GM23248 (cell line): ENCODE measurements around the gene RHOG. TPM values are rescaled to one million over a fixed set of nuclear protein-coding genes. Genes with fewer than 3 reads are reported as not detected.

Experiments
- DNase-seq: peaks from one replicate; pipeline ENCODE4 v3.0.0-alpha.2; 2015
- H2AFZ ChIP-seq: fragments of 200-600 bp; sonication (generic); 2 replicates; pipeline ENCODE4 v1.6.1; 2016; ENCODE audit warnings: antibody characterized with exemption
- H3F3A ChIP-seq: fragments of 200-600 bp; sonication (generic); 2 replicates; pipeline ENCODE4 v1.6.1; 2016; ENCODE audit warnings: mild to moderate bottlenecking, antibody characterized with exemption, mixed run types; ENCODE audit not compliant: insufficient read depth
- H3K27ac ChIP-seq: fragments of 200-600 bp; sonication (generic); 2 replicates; pipeline ENCODE4 v1.5.1; 2016; ENCODE audit warnings: mild to moderate bottlenecking
- H3K27me3 ChIP-seq: fragments of 200-600 bp; sonication (generic); replicated peaks from 2 replicates; pipeline ENCODE4 v1.6.1; 2016; ENCODE audit warnings: mild to moderate bottlenecking; ENCODE audit not compliant: insufficient read depth
- H3K36me3 ChIP-seq: fragments of 200-600 bp; sonication (generic); 2 replicates; pipeline ENCODE4 v1.6.1; 2016; ENCODE audit warnings: low read depth, mild to moderate bottlenecking
- H3K4me1 ChIP-seq: fragments of 200-600 bp; sonication (generic); 2 replicates; pipeline ENCODE4 v1.6.1; 2016; ENCODE audit warnings: mild to moderate bottlenecking; ENCODE audit not compliant: insufficient read depth
- H3K4me2 ChIP-seq: fragments of 200-600 bp; sonication (generic); one replicate; pipeline ENCODE4 v1.6.1; 2016; ENCODE audit warnings: mild to moderate bottlenecking; ENCODE audit not compliant: unreplicated experiment
- H3K4me3 ChIP-seq: fragments of 200-600 bp; sonication (generic); 2 replicates; pipeline ENCODE4 v1.5.1; 2016; ENCODE audit warnings: mild to moderate bottlenecking
- H3K79me2 ChIP-seq: fragments of 200-600 bp; sonication (generic); 2 replicates; pipeline ENCODE4 v1.6.1; 2016; ENCODE audit warnings: mild to moderate bottlenecking; ENCODE audit not compliant: insufficient read depth
- H3K9ac ChIP-seq: fragments of 200-600 bp; sonication (generic); 2 replicates; pipeline ENCODE4 v1.6.1; 2016; ENCODE audit warnings: mild to moderate bottlenecking
- H3K9me2 ChIP-seq: fragments of 200-600 bp; sonication (generic); 2 replicates; pipeline ENCODE4 v1.6.1; 2016; ENCODE audit warnings: mixed run types, mild to moderate bottlenecking, moderate library complexity; ENCODE audit not compliant: insufficient read depth
- H3K9me3 ChIP-seq: fragments of 200-600 bp; sonication (generic); one replicate; pipeline ENCODE4 v1.6.1; 2017; ENCODE audit warnings: low read depth
- H4K20me1 ChIP-seq: fragments of 200-600 bp; sonication (generic); 2 replicates; pipeline ENCODE4 v1.6.0; 2016; ENCODE audit not compliant: insufficient read depth
- EZH2 ChIP-seq: fragments of 200-600 bp; sonication (generic); IDR thresholded peaks from 2 replicates; pipeline ENCODE4 v1.6.1; 2018; ENCODE audit warnings: antibody characterized with exemption, mild to moderate bottlenecking; ENCODE audit not compliant: insufficient read depth, poor library complexity, severe bottlenecking
- EZH2phosphoT487 ChIP-seq: fragments of 200-600 bp; sonication (generic); IDR thresholded peaks from 2 replicates; pipeline ENCODE4 v1.6.1; 2018; ENCODE audit warnings: antibody characterized with exemption, moderate library complexity, mild to moderate bottlenecking, low read depth; ENCODE audit not compliant: insufficient read depth
- WGBS, 2 experiments: methylation state at CpG; one replicate each; pipeline ENCODE4 v1.1.6; 2015 to 2017; ENCODE audit warnings: low lambda C conversion rate in 2 of 2, low coverage in 1 of 2; ENCODE audit errors: missing lambda C conversion rate in 2 of 2; 5-methylcytosine and 5-hydroxymethylcytosine counted together
- in situ Hi-C: fragments of 300-500 bp; cut with MboI; formaldehyde crosslinking; loops from 2 replicates; pipeline ENCODE4 v1.15.0; 2020
- polyA plus RNA-seq: library from polyadenylated mRNA; unstranded; fragments of >200 nt; fragmentation: Nextera tagmentation; extraction: Ambion mirVana; gene quantifications from 2 replicates; pipeline ENCODE4 v1.2.1, GENCODE V29; 2016
- total RNA-seq: library from RNA; depleted of rRNA; stranded (reverse); fragments of >200 nt; shearing (Covaris generic); gene quantifications from 2 replicates; pipeline ENCODE4 v1.2.3, GENCODE V29; 2014

The RHOG gene
- total and polyA plus RNA-seq, 2 experiments from 2014 or later: 45.5 to 61.4 TPM

GRCh38 chr11:3879216-3879966 lies 38.6 kb upstream of the RHOG start:
- TF ChIP-seq EZH2: no peak
- no peak for TF ChIP-seq EZH2phosphoT487
- no peak for DNase-seq
- Histone ChIP-seq H3K79me2 (peaks cover 50% of the 10 kb centered on the region), H3K9me3 (no peaks in the 10 kb centered on the region), H3K4me1 (peaks cover 4% of the 10 kb centered on the region), H3K27ac (no peak overlapping the region), H3K27me3 (no peaks in the 10 kb centered on the region), H2AFZ (no peak overlapping the region), H3K36me3 (no peaks in the 10 kb centered on the region), H3K4me2 (no peak overlapping the region), H4K20me1 (no peaks in the 10 kb centered on the region), H3K9me2 (no peaks in the 10 kb centered on the region), H3K9ac (no peak overlapping the region), H3K4me3 (no peak overlapping the region), H3F3A (0 out of 2 replicates have a peak, but pooled peaks cover 3% of the 10 kb centered on the region)
- in situ Hi-C loops: no loop called here
- 67 to 68% methylated on average over 4 of the region's 4 CpGs for WGBS, 2 experiments

DNA sequence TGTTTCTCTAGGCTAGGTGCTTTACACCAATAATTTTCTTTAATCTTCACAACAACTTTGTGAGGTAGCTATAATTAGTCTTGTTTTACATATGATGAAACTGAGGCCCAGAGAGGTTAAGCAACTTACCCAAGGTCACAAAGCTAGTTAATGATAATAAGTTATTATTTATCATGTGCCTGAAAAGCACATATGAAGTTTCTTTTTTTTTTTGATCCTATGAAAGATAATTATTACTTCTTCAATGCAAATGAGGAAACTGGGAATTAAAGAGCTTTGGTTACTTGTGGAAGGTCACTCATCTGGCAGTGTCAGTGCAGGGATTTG lies 37.5 kb upstream of the RHOG start:
- TF ChIP-seq EZH2: no peak
- no peak for TF ChIP-seq EZH2phosphoT487

DNA sequence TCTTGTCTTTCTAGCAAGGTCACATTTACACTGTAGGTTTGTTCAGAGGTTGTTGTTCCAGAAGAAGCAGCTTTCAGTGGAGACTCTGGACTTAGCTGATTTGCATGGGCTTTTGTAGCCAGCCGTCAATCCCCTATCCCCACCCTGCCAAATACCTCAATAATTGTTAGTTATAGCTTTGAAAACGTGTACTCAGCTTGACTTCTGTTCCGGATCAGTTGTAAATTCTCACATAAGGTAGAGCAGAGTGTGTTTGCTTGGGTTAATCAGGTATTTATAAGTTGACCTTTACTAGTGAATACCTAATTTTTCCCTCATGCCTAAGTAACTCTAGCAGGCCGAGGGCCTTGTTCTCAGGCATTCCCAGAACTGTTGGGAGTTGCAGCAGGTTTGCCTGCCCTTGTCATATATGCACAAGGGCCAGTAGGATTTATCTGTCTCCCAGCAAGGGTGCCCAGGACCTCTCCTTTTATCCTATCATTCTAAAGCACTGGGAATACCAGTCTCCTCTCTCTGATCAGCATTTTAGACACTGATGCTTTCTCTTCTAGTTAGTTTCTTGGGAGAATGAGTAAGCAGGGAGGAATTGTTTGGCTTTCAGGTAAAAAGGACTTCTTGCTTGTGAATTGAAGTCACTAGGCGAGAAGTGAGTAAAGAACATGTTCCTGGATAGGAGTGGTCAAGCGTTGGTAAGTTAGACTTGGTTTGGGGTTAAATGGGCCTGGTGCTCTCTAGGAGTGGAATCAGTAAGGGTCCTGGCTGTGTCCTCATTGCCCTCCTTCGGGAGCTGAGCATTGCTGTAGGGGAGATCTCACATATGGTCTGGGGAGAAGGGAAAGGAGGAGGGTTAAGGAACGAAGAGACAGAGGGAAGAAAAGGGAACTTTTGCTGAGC lies 36.9 kb upstream of the RHOG start:
- H2AFZ ChIP-seq: no peak overlapping the region
- no peaks in the 10 kb centered on the region for H3K36me3 ChIP-seq
- H3K4me2 ChIP-seq: no peak overlapping the region
- H3K9me3 ChIP-seq: no peaks in the 10 kb centered on the region
- no peak overlapping the region for H3K4me3 ChIP-seq
- 83 to 86% methylated on average over 8 of the region's 8 CpGs for WGBS, 2 experiments
- TF ChIP-seq EZH2phosphoT487 (no peak), EZH2 (no peak)
- H3K9ac ChIP-seq: no peak overlapping the region
- H3K27ac ChIP-seq: no peak overlapping the region
- H3K79me2 ChIP-seq: peaks cover 35% of the 10 kb centered on the region
- H3K27me3 ChIP-seq: no peaks in the 10 kb centered on the region
- peaks cover 4% of the 10 kb centered on the region for H3K4me1 ChIP-seq
- no peaks in the 10 kb centered on the region for H3K9me2 ChIP-seq
- H4K20me1 ChIP-seq: no peaks in the 10 kb centered on the region
- DNase-seq: no peak
- in situ Hi-C loops: no loop called here
- H3F3A ChIP-seq: 0 out of 2 replicates have a peak, but pooled peaks cover 3% of the 10 kb centered on the region

More for the DNA sequence above, 37.5 kb upstream of the RHOG start:
- Histone ChIP-seq H3K79me2 (peaks cover 41% of the 10 kb centered on the region), H4K20me1 (no peaks in the 10 kb centered on the region), H3K9me2 (no peaks in the 10 kb centered on the region), H3K9me3 (no peaks in the 10 kb centered on the region), H3K9ac (no peak overlapping the region), H3K27ac (no peak overlapping the region), H3F3A (0 out of 2 replicates have a peak, but pooled peaks cover 3% of the 10 kb centered on the region), H3K27me3 (no peaks in the 10 kb centered on the region), H2AFZ (no peak overlapping the region), H3K4me2 (no peak overlapping the region), H3K4me3 (no peak overlapping the region), H3K4me1 (peaks cover 4% of the 10 kb centered on the region), H3K36me3 (no peaks in the 10 kb centered on the region)
- no peak for DNase-seq
- in situ Hi-C loops: no loop called here

GRCh38 chr11:3876613-3877012 lies 35.9 kb upstream of the RHOG start:
- no peaks in the 10 kb centered on the region for H3K9me2 ChIP-seq
- no peak overlapping the region for H2AFZ ChIP-seq
- 0 out of 2 replicates have a peak, but pooled peaks cover 3% of the 10 kb centered on the region for H3F3A ChIP-seq
- no peak overlapping the region for H3K27ac ChIP-seq
- no peaks in the 10 kb centered on the region for H3K27me3 ChIP-seq
- H3K4me3 ChIP-seq: no peak overlapping the region
- peaks cover 30% of the 10 kb centered on the region for H3K79me2 ChIP-seq
- no peaks in the 10 kb centered on the region for H4K20me1 ChIP-seq
- no peak for DNase-seq
- in situ Hi-C loops: no loop called here
- no peaks in the 10 kb centered on the region for H3K36me3 ChIP-seq
- no peaks in the 10 kb centered on the region for H3K9me3 ChIP-seq
- H3K4me2 ChIP-seq: no peak overlapping the region
- no peak overlapping the region for H3K9ac ChIP-seq
- TF ChIP-seq EZH2phosphoT487 (no peak), EZH2 (no peak)
- peaks cover 4% of the 10 kb centered on the region for H3K4me1 ChIP-seq
- WGBS, 2 experiments: 94 to 95% methylated on average over 3 of the region's 3 CpGs
